Liver (tissue), 9 donors: ENCODE results near the gene ALDOA. TPM values are rescaled to one million over a fixed set of nuclear protein-coding genes. Genes with fewer than 3 reads are reported as not detected.

ENCODE experiments used
- DNase-seq: peaks from one replicate; pipeline ENCODE4 v3.0.0-alpha.2; 2017; ENCODE audit warnings: low spot score
- H3K27ac ChIP-seq, 2 donors: one replicate each; pipeline ENCODE4 v1.7.0; 2013; ENCODE audit warnings: inconsistent platforms in 2 of 2, low read length in 2 of 2, control low read depth in 1 of 2, low read depth in 1 of 2, mild to moderate bottlenecking in 1 of 2
- H3K27me3 ChIP-seq, 4 donors: one replicate each; pipeline versions ENCODE4 v1.6.1 to v1.7.0; 2013; ENCODE audit warnings: low read length in 3 of 4, inconsistent platforms in 1 of 4, mild to moderate bottlenecking in 1 of 4, moderate library complexity in 1 of 4; ENCODE audit not compliant: control insufficient read depth in 4 of 4, insufficient read depth in 4 of 4
- H3K36me3 ChIP-seq, 4 donors: one replicate each; pipeline versions ENCODE4 v1.6.1 to v1.7.0; 2013; ENCODE audit warnings: low read length in 3 of 4, mild to moderate bottlenecking in 3 of 4, low read depth in 1 of 4, moderate library complexity in 1 of 4; ENCODE audit not compliant: control insufficient read depth in 4 of 4, insufficient read depth in 3 of 4
- H3K4me1 ChIP-seq, 4 donors: one replicate each; pipeline versions ENCODE4 v1.6.1 to v1.7.0; 2013; ENCODE audit warnings: low read length in 3 of 4, mild to moderate bottlenecking in 3 of 4, moderate library complexity in 1 of 4; ENCODE audit not compliant: control insufficient read depth in 4 of 4, insufficient read depth in 4 of 4
- H3K4me3 ChIP-seq, 3 donors: one replicate each; pipeline versions ENCODE4 v1.6.1 to v1.7.0; 2013; ENCODE audit warnings: low read length in 3 of 3, control low read depth in 1 of 3, low read depth in 1 of 3, mild to moderate bottlenecking in 1 of 3
- H3K9ac ChIP-seq, 2 donors: one replicate each; pipeline ENCODE4 v1.7.0; 2013; ENCODE audit warnings: low read length in 2 of 2, mild to moderate bottlenecking in 2 of 2, moderate library complexity in 2 of 2, control low read depth in 1 of 2, low read depth in 1 of 2
- H3K9me3 ChIP-seq, 4 donors: one replicate each; pipeline versions ENCODE4 v1.6.1 to v1.7.0; 2013; ENCODE audit warnings: low read length in 3 of 4; ENCODE audit not compliant: control insufficient read depth in 4 of 4
- EGR1 ChIP-seq, 2 donors: IDR thresholded peaks; 2 replicates each; pipeline ENCODE4 v1.6.1; 2016 to 2018; ENCODE audit warnings: antibody characterized with exemption in 2 of 2, low read depth in 2 of 2
- FOXA1 ChIP-seq: IDR thresholded peaks from 2 replicates; pipeline ENCODE4 v1.6.1; 2016; ENCODE audit warnings: antibody characterized with exemption
- GABPA ChIP-seq, 2 donors: IDR thresholded peaks in 1 of 2; conservative IDR thresholded peaks in 1 of 2; 2 replicates each; pipeline ENCODE4 v1.6.1; 2016; ENCODE audit warnings: antibody characterized with exemption in 2 of 2, mild to moderate bottlenecking in 1 of 2, moderate library complexity in 1 of 2
- HNF4A ChIP-seq, 2 donors: conservative IDR thresholded peaks; 2 replicates each; pipeline ENCODE4 v1.6.1; 2016; ENCODE audit warnings: antibody characterized with exemption in 2 of 2, mild to moderate bottlenecking in 2 of 2
- HNF4G ChIP-seq: IDR thresholded peaks from 2 replicates; pipeline ENCODE4 v1.6.1; 2016; ENCODE audit warnings: antibody characterized with exemption
- JUND ChIP-seq, 2 donors: IDR thresholded peaks; 2 replicates each; pipeline ENCODE4 v1.6.1; 2016; ENCODE audit warnings: antibody characterized with exemption in 2 of 2
- NR2F2 ChIP-seq: IDR thresholded peaks from 2 replicates; pipeline ENCODE4 v1.6.1; 2016; ENCODE audit warnings: antibody characterized with exemption
- RAD21 ChIP-seq, 2 donors: IDR thresholded peaks; 2 replicates each; pipeline ENCODE4 v1.6.1; 2016; ENCODE audit warnings: antibody characterized with exemption in 2 of 2, mild to moderate bottlenecking in 2 of 2
- RXRA ChIP-seq, 2 donors: IDR thresholded peaks; 2 replicates each; pipeline ENCODE4 v1.6.1; 2017 to 2018; ENCODE audit warnings: antibody characterized with exemption in 2 of 2, mild to moderate bottlenecking in 1 of 2
- SP1 ChIP-seq: IDR thresholded peaks from 2 replicates; pipeline ENCODE4 v1.6.1; 2018; ENCODE audit warnings: antibody characterized with exemption, mild to moderate bottlenecking
- TAF1 ChIP-seq: conservative IDR thresholded peaks from 2 replicates; pipeline ENCODE4 v1.6.1; 2016; ENCODE audit warnings: antibody characterized with exemption, mild to moderate bottlenecking
- YY1 ChIP-seq: IDR thresholded peaks from 2 replicates; pipeline ENCODE4 v1.6.1; 2016; ENCODE audit warnings: antibody characterized with exemption, mild to moderate bottlenecking
- WGBS: extraction: QIAGEN DNeasy Blood & Tissue Kit; methylation state at CpG from one replicate; pipeline ENCODE4 v1.1.7; 2013; 5-methylcytosine and 5-hydroxymethylcytosine counted together
- polyA plus RNA-seq, 2 donors: library from polyadenylated mRNA; stranded (reverse) in 1 of 2; unstranded in 1 of 2; fragments of 200-250 nt in 1 of 2; fragments of >200 nt in 1 of 2; fragmentation: Nextera tagmentation in 1 of 2; extraction: Ambion mirVana in 1 of 2; gene quantifications; one replicate each; pipeline versions ENCODE4 v1.2.1 to v1.2.3, GENCODE V29; 2013 to 2015
- total RNA-seq, 2 donors: library from RNA; depleted of rRNA; stranded (reverse); fragments of >200 nt; gene quantifications; one replicate each; pipeline ENCODE4 v1.2.3, GENCODE V29; 2014
- TF ChIP-seq, protein P1 (sequence below): IDR thresholded peaks from 2 replicates; pipeline ENCODE4 v1.6.1; 2016; ENCODE audit warnings: antibody characterized with exemption
- TF ChIP-seq, protein P2 (sequence below): fragments of 150-350 bp; IDR thresholded peaks from 2 replicates; pipeline ENCODE4 v1.5.1; 2017; ENCODE audit warnings: improper control_type of control experiment, low read depth, low read length; ENCODE audit not compliant: missing input control
- TF ChIP-seq, protein P3 (sequence below): IDR thresholded peaks from 2 replicates; pipeline ENCODE4 v1.6.1; 2016; ENCODE audit warnings: antibody characterized with exemption
- TF ChIP-seq, protein P4 (sequence below): IDR thresholded peaks from 2 replicates; pipeline ENCODE4 v1.6.1; 2016; ENCODE audit warnings: antibody characterized with exemption, mild to moderate bottlenecking
- TF ChIP-seq, protein P5 (sequence below): IDR thresholded peaks from 2 replicates; pipeline ENCODE4 v1.6.1; 2016; ENCODE audit warnings: antibody characterized with exemption
- donor health status: healthy.
- donor health status: healthy.
- donor health status: healthy.
- donor health status: healthy.
- donor health status: healthy.

Gene ALDOA
- total and polyA plus RNA-seq, 4 donors, result 96.8 to 251 (median 121) TPM

DNA sequence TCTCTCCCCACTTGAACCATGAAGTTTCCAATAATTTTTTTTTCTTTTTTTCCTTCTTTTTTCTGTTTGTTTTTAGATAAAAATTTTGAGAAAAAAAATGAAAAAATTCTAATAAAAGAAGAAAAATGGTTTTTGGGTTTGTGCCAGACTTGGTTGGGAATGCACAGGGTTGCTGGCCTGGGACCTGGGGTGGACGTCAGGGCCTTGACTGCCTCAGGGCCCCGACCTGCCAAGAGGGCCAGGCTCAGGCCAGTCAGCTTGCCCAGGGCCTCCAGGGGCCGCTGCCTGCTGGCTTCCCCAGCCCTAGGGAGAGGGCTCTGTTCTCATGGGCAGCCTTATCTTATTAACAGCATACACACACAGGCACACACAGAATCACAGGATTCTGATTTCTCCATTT is 19.7 kb downstream of the ALDOA start (continued):
- TF ChIP-seq RAD21 (IDR thresholded peaks at IDR 0.05), result no peak
- no peak for TF ChIP-seq HNF4G
- no peak for TF ChIP-seq YY1
- TF ChIP-seq, protein P1, sequence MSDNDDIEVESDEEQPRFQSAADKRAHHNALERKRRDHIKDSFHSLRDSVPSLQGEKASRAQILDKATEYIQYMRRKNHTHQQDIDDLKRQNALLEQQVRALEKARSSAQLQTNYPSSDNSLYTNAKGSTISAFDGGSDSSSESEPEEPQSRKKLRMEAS, result no peak
- TF ChIP-seq FOXA1, result no peak
- no peak for TF ChIP-seq EGR1 (IDR thresholded peaks at IDR 0.05; ENCODE audit: low read depth in 2 of 2)

DNA sequence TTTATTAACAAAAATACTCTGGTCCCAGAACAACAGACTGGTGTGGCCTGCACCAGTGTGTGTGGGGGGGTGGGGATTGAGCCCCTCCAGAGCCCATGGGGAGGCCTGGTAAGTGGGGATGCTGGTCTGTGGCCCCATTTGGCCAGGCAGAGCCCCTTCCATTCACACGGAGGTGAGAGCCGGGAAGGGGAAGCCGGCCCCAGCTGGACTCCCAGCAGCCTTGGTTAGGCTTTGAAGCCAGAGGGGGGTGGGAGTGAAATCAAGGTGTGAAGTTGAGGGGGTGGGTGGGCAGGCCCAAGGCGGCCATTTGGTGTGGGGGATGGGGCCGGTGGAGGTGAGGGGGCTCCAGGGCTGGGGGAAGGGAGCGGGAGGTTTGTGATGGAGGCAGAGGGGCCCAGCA is 20.3 kb downstream of the ALDOA start:
- 88% methylated on average over 6 of the region's 6 CpGs for WGBS
- Histone ChIP-seq H3K4me1 (peaks cover 1 to 11% (median 8%) of the 10 kb centered on the region in 4 donors), H3K27me3 (no peaks in the 10 kb centered on the region), H3K4me3 (no peak overlapping the region), H3K9ac (no peak overlapping the region), H3K27ac (no peak overlapping the region), H3K36me3 (peaks cover 28 to 36% (median 34%) of the 10 kb centered on the region in 4 donors), H3K9me3 (no peaks in the 10 kb centered on the region)
- no peak for DNase-seq
- TF ChIP-seq FOXA1, result no peak
- TF ChIP-seq, protein P2, sequence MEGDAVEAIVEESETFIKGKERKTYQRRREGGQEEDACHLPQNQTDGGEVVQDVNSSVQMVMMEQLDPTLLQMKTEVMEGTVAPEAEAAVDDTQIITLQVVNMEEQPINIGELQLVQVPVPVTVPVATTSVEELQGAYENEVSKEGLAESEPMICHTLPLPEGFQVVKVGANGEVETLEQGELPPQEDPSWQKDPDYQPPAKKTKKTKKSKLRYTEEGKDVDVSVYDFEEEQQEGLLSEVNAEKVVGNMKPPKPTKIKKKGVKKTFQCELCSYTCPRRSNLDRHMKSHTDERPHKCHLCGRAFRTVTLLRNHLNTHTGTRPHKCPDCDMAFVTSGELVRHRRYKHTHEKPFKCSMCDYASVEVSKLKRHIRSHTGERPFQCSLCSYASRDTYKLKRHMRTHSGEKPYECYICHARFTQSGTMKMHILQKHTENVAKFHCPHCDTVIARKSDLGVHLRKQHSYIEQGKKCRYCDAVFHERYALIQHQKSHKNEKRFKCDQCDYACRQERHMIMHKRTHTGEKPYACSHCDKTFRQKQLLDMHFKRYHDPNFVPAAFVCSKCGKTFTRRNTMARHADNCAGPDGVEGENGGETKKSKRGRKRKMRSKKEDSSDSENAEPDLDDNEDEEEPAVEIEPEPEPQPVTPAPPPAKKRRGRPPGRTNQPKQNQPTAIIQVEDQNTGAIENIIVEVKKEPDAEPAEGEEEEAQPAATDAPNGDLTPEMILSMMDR, result no peak
- TF ChIP-seq, protein P3, sequence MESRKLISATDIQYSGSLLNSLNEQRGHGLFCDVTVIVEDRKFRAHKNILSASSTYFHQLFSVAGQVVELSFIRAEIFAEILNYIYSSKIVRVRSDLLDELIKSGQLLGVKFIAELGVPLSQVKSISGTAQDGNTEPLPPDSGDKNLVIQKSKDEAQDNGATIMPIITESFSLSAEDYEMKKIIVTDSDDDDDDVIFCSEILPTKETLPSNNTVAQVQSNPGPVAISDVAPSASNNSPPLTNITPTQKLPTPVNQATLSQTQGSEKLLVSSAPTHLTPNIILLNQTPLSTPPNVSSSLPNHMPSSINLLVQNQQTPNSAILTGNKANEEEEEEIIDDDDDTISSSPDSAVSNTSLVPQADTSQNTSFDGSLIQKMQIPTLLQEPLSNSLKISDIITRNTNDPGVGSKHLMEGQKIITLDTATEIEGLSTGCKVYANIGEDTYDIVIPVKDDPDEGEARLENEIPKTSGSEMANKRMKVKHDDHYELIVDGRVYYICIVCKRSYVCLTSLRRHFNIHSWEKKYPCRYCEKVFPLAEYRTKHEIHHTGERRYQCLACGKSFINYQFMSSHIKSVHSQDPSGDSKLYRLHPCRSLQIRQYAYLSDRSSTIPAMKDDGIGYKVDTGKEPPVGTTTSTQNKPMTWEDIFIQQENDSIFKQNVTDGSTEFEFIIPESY, result no peak
- TF ChIP-seq NR2F2, result no peak
- TF ChIP-seq HNF4G, result no peak
- TF ChIP-seq, protein P4, sequence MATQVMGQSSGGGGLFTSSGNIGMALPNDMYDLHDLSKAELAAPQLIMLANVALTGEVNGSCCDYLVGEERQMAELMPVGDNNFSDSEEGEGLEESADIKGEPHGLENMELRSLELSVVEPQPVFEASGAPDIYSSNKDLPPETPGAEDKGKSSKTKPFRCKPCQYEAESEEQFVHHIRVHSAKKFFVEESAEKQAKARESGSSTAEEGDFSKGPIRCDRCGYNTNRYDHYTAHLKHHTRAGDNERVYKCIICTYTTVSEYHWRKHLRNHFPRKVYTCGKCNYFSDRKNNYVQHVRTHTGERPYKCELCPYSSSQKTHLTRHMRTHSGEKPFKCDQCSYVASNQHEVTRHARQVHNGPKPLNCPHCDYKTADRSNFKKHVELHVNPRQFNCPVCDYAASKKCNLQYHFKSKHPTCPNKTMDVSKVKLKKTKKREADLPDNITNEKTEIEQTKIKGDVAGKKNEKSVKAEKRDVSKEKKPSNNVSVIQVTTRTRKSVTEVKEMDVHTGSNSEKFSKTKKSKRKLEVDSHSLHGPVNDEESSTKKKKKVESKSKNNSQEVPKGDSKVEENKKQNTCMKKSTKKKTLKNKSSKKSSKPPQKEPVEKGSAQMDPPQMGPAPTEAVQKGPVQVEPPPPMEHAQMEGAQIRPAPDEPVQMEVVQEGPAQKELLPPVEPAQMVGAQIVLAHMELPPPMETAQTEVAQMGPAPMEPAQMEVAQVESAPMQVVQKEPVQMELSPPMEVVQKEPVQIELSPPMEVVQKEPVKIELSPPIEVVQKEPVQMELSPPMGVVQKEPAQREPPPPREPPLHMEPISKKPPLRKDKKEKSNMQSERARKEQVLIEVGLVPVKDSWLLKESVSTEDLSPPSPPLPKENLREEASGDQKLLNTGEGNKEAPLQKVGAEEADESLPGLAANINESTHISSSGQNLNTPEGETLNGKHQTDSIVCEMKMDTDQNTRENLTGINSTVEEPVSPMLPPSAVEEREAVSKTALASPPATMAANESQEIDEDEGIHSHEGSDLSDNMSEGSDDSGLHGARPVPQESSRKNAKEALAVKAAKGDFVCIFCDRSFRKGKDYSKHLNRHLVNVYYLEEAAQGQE, result no peak
- TF ChIP-seq SP1, result no peak
- no peak for TF ChIP-seq RAD21 (IDR thresholded peaks at IDR 0.05)
- TF ChIP-seq HNF4A (conservative IDR thresholded peaks at IDR 0.05), result no peak
- no peak for TF ChIP-seq GABPA (IDR thresholded peaks at IDR 0.05 in 1 of 2, conservative IDR thresholded peaks at IDR 0.05 in 1 of 2)
- no peak for TF ChIP-seq JUND (IDR thresholded peaks at IDR 0.05)
- no peak for TF ChIP-seq TAF1
- TF ChIP-seq, protein P1, result no peak
- no peak for TF ChIP-seq EGR1 (IDR thresholded peaks at IDR 0.05; ENCODE audit: low read depth in 2 of 2)
- no peak for TF ChIP-seq YY1
- TF ChIP-seq, protein P5, sequence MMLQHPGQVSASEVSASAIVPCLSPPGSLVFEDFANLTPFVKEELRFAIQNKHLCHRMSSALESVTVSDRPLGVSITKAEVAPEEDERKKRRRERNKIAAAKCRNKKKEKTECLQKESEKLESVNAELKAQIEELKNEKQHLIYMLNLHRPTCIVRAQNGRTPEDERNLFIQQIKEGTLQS, result no peak
- TF ChIP-seq RXRA (IDR thresholded peaks at IDR 0.05), result no peak
